Measurements from ENCODE around the gene AKT3. TPM values are rescaled to one million over a fixed set of nuclear protein-coding genes. Genes with fewer than 3 reads are reported as not detected.

The AKT3 gene
- total and polyA plus RNA-seq, 2 of the 8 experiments (the other 6 are each of a cell fraction or from before 2014, with no cell fraction given) = 6.0 to 36.4 TPM

GRCh38 chr1:243790404-243790803 lies 59.6 kb downstream of the AKT3 start:
- H4K5ac ChIP-seq (ENCODE audit: insufficient read length, low read depth, low read length) = no peak overlapping the region
- H3K9me3 ChIP-seq (ENCODE audit: insufficient read depth in 2 of 2, low read depth in 1 of 2, low read length in 1 of 2) = no peaks in the 10 kb centered on the region
- H3K4me2 ChIP-seq (ENCODE audit: insufficient read depth in 1 of 2, low read depth in 2 of 2, low read length in 2 of 2) = no peak overlapping the region
- H3K14ac ChIP-seq (ENCODE audit: insufficient read length) = no peak overlapping the region
- H2AFZ ChIP-seq (ENCODE audit: low read length) = no peak overlapping the region
- no peaks in the 10 kb centered on the region; the same call in 1 of the 2 replicates for H3K79me1 ChIP-seq (ENCODE audit: low read depth, low read length)
- H3K4me1 ChIP-seq (replicated peaks in 1 of 4; ENCODE audit: control insufficient read depth in 3 of 4, insufficient read depth in 4 of 4, low read length in 3 of 4) = no peaks in the 10 kb centered on the region; a peak in 1 of 7 replicates
- FAIRE-seq (no peak), DNase-seq (ENCODE audit: low read depth in 1 of 2, low spot score in 2 of 2) (no peak)
- ChIA-PET CTCF (ENCODE audit: partially characterized antibody) (interaction anchor here (1.0 kb wide), 1 partner anchor 18 kb away, joined by 3 read pairs; no protein-coding TSS in a partner anchor), POLR2A (ENCODE audit: partially characterized antibody) (no interaction called here)
- H4K20me1 ChIP-seq (replicated peaks in 1 of 2; ENCODE audit: control insufficient read depth in 1 of 2, insufficient read depth in 2 of 2, low read length in 2 of 2) = no peaks in the 10 kb centered on the region
- H2BK120ac ChIP-seq (replicated peaks; ENCODE audit: low read depth, low read length) = no peak overlapping the region
- no peak overlapping the region for H2BK12ac ChIP-seq (ENCODE audit: low read depth, low read length)
- H3K56ac ChIP-seq (replicated peaks; ENCODE audit: insufficient read length, low read depth, low read length) = no peak overlapping the region
- no peak overlapping the region for H3K4me3 ChIP-seq (ENCODE audit: extremely low read depth in 1 of 4, insufficient read depth in 2 of 4, low read depth in 3 of 4, low read length in 4 of 4)
- H3K9ac ChIP-seq (replicated peaks in 1 of 4; ENCODE audit: extremely low read depth in 1 of 4, low read depth in 3 of 4, low read length in 3 of 4) = no peak overlapping the region
- H3K18ac ChIP-seq (ENCODE audit: extremely low read depth, low read length) = no peak overlapping the region
- no peak overlapping the region for H3K23ac ChIP-seq (ENCODE audit: insufficient read length)
- H2BK15ac ChIP-seq (ENCODE audit: low read length) = no peak overlapping the region
- 0 out of 4 replicates have a peak, but pooled peaks cover 0 to 2% of the 10 kb centered on the region in 2 experiments for H3K79me2 ChIP-seq (ENCODE audit: control insufficient read depth in 1 of 2, insufficient read depth in 2 of 2, low read length in 2 of 2)
- H4K91ac ChIP-seq (replicated peaks; ENCODE audit: insufficient read length, low read length) = no peak overlapping the region
- no peak overlapping the region for H2BK5ac ChIP-seq (ENCODE audit: low read depth, low read length)
- no peaks in the 10 kb centered on the region for H3K27me3 ChIP-seq (replicated peaks in 1 of 4; ENCODE audit: control insufficient read depth in 3 of 4, extremely low read depth in 1 of 4, insufficient read depth in 3 of 4, low read length in 3 of 4)
- 94% methylated on average over 3 of the region's 3 CpGs; no CpG with 5 or more reads in 1 of the 2 experiments for WGBS, 2 experiments (ENCODE audit: extremely low coverage in 1 of 2, insufficient coverage in 1 of 2, insufficient read length in 1 of 2, insufficient replicate concordance in 2 of 2, low coverage in 1 of 2, low lambda C conversion rate in 2 of 2, missing lambda C conversion rate in 1 of 2)
- H3K36me3 ChIP-seq (ENCODE audit: control insufficient read depth in 2 of 4, insufficient read depth in 4 of 4, low read length in 3 of 4) = no peaks in the 10 kb centered on the region
- no peak overlapping the region for H4K8ac ChIP-seq (ENCODE audit: extremely low read depth, insufficient read depth, low read length)
- no peak overlapping the region for H3K4ac ChIP-seq (replicated peaks; ENCODE audit: insufficient read length, low read depth, low read length)
- no peaks in the 10 kb centered on the region for H3K23me2 ChIP-seq (ENCODE audit: low read depth, low read length)
- no peak overlapping the region for H2BK20ac ChIP-seq (ENCODE audit: low read length)
- no peak overlapping the region for H3K27ac ChIP-seq (ENCODE audit: low read depth, low read length)
- H2AK5ac ChIP-seq (ENCODE audit: low read depth, low read length) = no peak overlapping the region
- TF ChIP-seq RBBP5 (IDR thresholded peaks at IDR 0.05; ENCODE audit: borderline replicate concordance, low read depth, low read length) = no peak
- TF ChIP-seq SIRT6 (IDR thresholded peaks at IDR 0.05; ENCODE audit: low read length) = no peak
- TF ChIP-seq GABPA (IDR thresholded peaks at IDR 0.05; ENCODE audit: borderline replicate concordance, insufficient read depth, low read length) = no peak
- TF ChIP-seq CBX5 (IDR thresholded peaks at IDR 0.05; ENCODE audit: low read depth, low read length) = no peak
- TF ChIP-seq TAF7 (optimal IDR thresholded peaks at IDR 0.05; ENCODE audit: borderline replicate concordance, low read depth, low read length) = no peak
- no peak for TF ChIP-seq EP300 (IDR thresholded peaks at IDR 0.05; ENCODE audit: borderline replicate concordance in 1 of 2, low read depth in 2 of 2, low read length in 2 of 2)
- TF ChIP-seq TCF12 (IDR thresholded peaks at IDR 0.05; ENCODE audit: low read depth, low read length) = no peak
- TF ChIP-seq TEAD4 (IDR thresholded peaks at IDR 0.05; ENCODE audit: low read depth, low read length) = no peak
- TF ChIP-seq BACH1 (IDR thresholded peaks at IDR 0.05; ENCODE audit: low read length) = no peak
- TF ChIP-seq NANOG (IDR thresholded peaks at IDR 0.05; ENCODE audit: insufficient read depth, low read depth, low read length, poor library complexity, severe bottlenecking) = no peak

Data from H1 (cell line).